ENCODE results near the gene ZNF638.

DNA sequence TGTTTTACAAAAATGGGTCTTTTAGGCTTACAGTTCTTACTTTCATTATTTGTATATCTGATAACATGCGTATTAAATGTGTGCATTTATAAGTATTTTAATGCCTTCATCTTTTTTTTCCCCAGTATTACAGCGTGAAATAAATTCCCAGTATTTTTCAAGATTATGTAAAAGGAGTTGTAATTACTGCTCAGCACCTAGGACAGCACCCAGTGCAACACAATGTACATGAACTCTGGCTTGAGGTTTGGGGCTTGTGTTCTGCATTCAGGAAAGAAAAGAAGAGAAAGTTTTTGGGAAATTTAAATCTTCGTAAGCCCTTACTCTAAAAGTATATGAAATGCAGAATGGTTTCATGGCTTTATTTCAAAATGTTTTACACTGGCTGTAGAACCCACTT, 16.7 kb downstream of the ZNF638 start:
- TF ChIP-seq, protein P1, sequence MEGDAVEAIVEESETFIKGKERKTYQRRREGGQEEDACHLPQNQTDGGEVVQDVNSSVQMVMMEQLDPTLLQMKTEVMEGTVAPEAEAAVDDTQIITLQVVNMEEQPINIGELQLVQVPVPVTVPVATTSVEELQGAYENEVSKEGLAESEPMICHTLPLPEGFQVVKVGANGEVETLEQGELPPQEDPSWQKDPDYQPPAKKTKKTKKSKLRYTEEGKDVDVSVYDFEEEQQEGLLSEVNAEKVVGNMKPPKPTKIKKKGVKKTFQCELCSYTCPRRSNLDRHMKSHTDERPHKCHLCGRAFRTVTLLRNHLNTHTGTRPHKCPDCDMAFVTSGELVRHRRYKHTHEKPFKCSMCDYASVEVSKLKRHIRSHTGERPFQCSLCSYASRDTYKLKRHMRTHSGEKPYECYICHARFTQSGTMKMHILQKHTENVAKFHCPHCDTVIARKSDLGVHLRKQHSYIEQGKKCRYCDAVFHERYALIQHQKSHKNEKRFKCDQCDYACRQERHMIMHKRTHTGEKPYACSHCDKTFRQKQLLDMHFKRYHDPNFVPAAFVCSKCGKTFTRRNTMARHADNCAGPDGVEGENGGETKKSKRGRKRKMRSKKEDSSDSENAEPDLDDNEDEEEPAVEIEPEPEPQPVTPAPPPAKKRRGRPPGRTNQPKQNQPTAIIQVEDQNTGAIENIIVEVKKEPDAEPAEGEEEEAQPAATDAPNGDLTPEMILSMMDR (conservative IDR thresholded peaks at IDR 0.05; ENCODE audit: low read depth, low read length) = no peak
- TF ChIP-seq RAD21 (IDR thresholded peaks at IDR 0.05; ENCODE audit: low read length) = no peak
- no peak for TF ChIP-seq MAZ (IDR thresholded peaks at IDR 0.05; ENCODE audit: borderline replicate concordance, low read depth, low read length)

Measured in IMR-90 (cell line).